ENCODE measurements around the gene GLMP. TPM values are rescaled to one million over a fixed set of nuclear protein-coding genes. Genes with fewer than 3 reads are reported as not detected.

Gene GLMP
- polyA plus RNA-seq, 1 donor from 2014 or later = 3.3 TPM

- Histone ChIP-seq H2AFZ (ENCODE audit: low read depth, low read length) (no peak overlapping the region), H3K27ac (ENCODE audit: low read length) (no peak overlapping the region), H3K4me2 (ENCODE audit: low read length) (no peak overlapping the region), H3F3A (ENCODE audit: insufficient read depth, low read length, poor library complexity, severe bottlenecking) (no peaks in the 10 kb centered on the region), H3K9me2 (ENCODE audit: insufficient read depth, low read length) (no peaks in the 10 kb centered on the region), H3K79me2 (replicated peaks; ENCODE audit: insufficient read depth, low read length) (peaks cover 14% of the 10 kb centered on the region), H4K20me1 (ENCODE audit: insufficient read depth) (no peaks in the 10 kb centered on the region), H3K27me3 (ENCODE audit: insufficient read depth, low read depth, low read length) (no peaks in the 10 kb centered on the region), H3K4me3 (ENCODE audit: low read length) (no peak overlapping the region), H3K9me3 (ENCODE audit: low read length) (no peaks in the 10 kb centered on the region), H3K9ac (ENCODE audit: low read length) (no peak overlapping the region), H3K36me3 (ENCODE audit: insufficient read depth, low read length) (no peaks in the 10 kb centered on the region)
- TF ChIP-seq EZH2 (IDR thresholded peaks at IDR 0.05; ENCODE audit: borderline replicate concordance, insufficient read depth, low read length, poor library complexity, severe bottlenecking) (no peak), REST (IDR thresholded peaks at IDR 0.05; ENCODE audit: borderline replicate concordance) (no peak), CTCF (IDR thresholded peaks at IDR 0.05; ENCODE audit: poor library complexity, severe bottlenecking) (no peak), TAF1 (IDR thresholded peaks at IDR 0.05; ENCODE audit: low read depth) (no peak), MXI1 (conservative IDR thresholded peaks at IDR 0.05; ENCODE audit: poor library complexity, severe bottlenecking) (no peak), POLR2AphosphoS5 (IDR thresholded peaks at IDR 0.05) (no peak), SMC3 (conservative IDR thresholded peaks at IDR 0.05; ENCODE audit: poor library complexity) (no peak), RAD21 (conservative IDR thresholded peaks at IDR 0.05) (no peak), EP300 (conservative IDR thresholded peaks at IDR 0.05; ENCODE audit: poor library complexity, severe bottlenecking) (no peak)
These were observed 9.4 kb downstream of the GLMP start for GRCh38 chr1:156286061-156286460.

GRCh38 chr1:156285437-156285836, 10.0 kb downstream of the GLMP start:
- Histone ChIP-seq H3F3A (ENCODE audit: insufficient read depth, low read length, poor library complexity, severe bottlenecking) (no peaks in the 10 kb centered on the region), H3K27me3 (ENCODE audit: insufficient read depth, low read depth, low read length) (no peaks in the 10 kb centered on the region), H3K4me3 (ENCODE audit: low read length) (no peak overlapping the region), H3K9me2 (ENCODE audit: insufficient read depth, low read length) (no peaks in the 10 kb centered on the region), H3K9me3 (ENCODE audit: low read length) (no peaks in the 10 kb centered on the region), H4K20me1 (ENCODE audit: insufficient read depth) (no peaks in the 10 kb centered on the region), H3K79me2 (replicated peaks; ENCODE audit: insufficient read depth, low read length) (peaks cover 20% of the 10 kb centered on the region), H3K9ac (ENCODE audit: low read length) (no peak overlapping the region), H3K27ac (ENCODE audit: low read length) (no peak overlapping the region), H3K36me3 (ENCODE audit: insufficient read depth, low read length) (no peaks in the 10 kb centered on the region), H2AFZ (ENCODE audit: low read depth, low read length) (no peak overlapping the region), H3K4me2 (ENCODE audit: low read length) (no peak overlapping the region)
- TF ChIP-seq TAF1 (IDR thresholded peaks at IDR 0.05; ENCODE audit: low read depth) (no peak), EZH2 (IDR thresholded peaks at IDR 0.05; ENCODE audit: borderline replicate concordance, insufficient read depth, low read length, poor library complexity, severe bottlenecking) (no peak), RAD21 (conservative IDR thresholded peaks at IDR 0.05) (no peak), SMC3 (conservative IDR thresholded peaks at IDR 0.05; ENCODE audit: poor library complexity) (no peak), CTCF (IDR thresholded peaks at IDR 0.05; ENCODE audit: poor library complexity, severe bottlenecking) (no peak)
